Upper lobe of left lung (tissue), 6 donors: ENCODE data around the gene CYFIP2. TPM values are rescaled to one million over a fixed set of nuclear protein-coding genes. Genes with fewer than 3 reads are reported as not detected.

Experiments
- ATAC-seq, 2 donors: fragments of 200-7000 bp; cut with Tn5 transposase; one replicate each; pipeline ENCODE4 v1.9.1; 2022; ENCODE audit warnings: mild to moderate bottlenecking in 2 of 2, moderate library complexity in 2 of 2; ENCODE audit not compliant: low FRiP score in 2 of 2
- DNase-seq, 2 donors: peaks; one replicate each; pipeline ENCODE4 v3.0.0-alpha.2; 2019 to 2020
- H3K27ac ChIP-seq, 4 donors: fragments of 200-600 bp; sonication (generic); one replicate each; pipeline ENCODE4 v1.5.1; 2016 to 2019
- H3K27me3 ChIP-seq, 4 donors: fragments of 200-600 bp; sonication (generic); one replicate each; pipeline ENCODE4 v1.5.1; 2017 to 2019
- H3K36me3 ChIP-seq, 4 donors: fragments of 200-600 bp; sonication (generic); one replicate each; pipeline ENCODE4 v1.5.1; 2016 to 2019
- H3K4me1 ChIP-seq, 4 donors: fragments of 200-600 bp; sonication (generic); one replicate each; pipeline ENCODE4 v1.5.1; 2018 to 2019
- H3K4me3 ChIP-seq, 4 donors: fragments of 200-600 bp; sonication (generic); one replicate each; pipeline ENCODE4 v1.5.1; 2017 to 2019; ENCODE audit warnings: mild to moderate bottlenecking in 2 of 4, moderate library complexity in 1 of 4
- H3K9me3 ChIP-seq, 4 donors: fragments of 200-600 bp; sonication (generic); one replicate each; pipeline ENCODE4 v1.5.1; 2018 to 2019
- EP300 ChIP-seq, 4 donors: sonication (generic); formaldehyde crosslinking; IDR thresholded peaks; one replicate each; pipeline ENCODE4 v1.5.1; 2017; ENCODE audit warnings: antibody characterized with exemption in 4 of 4, control low read depth in 2 of 4
- POLR2A ChIP-seq, 4 donors: fragments of 450-650 bp; IDR thresholded peaks; one replicate each; pipeline ENCODE4 v1.5.1; 2016 to 2017; ENCODE audit warnings: antibody characterized with exemption in 4 of 4, mild to moderate bottlenecking in 2 of 4
- POLR2AphosphoS5 ChIP-seq, 2 donors: sonication (generic); formaldehyde crosslinking; IDR thresholded peaks; one replicate each; pipeline ENCODE4 v1.5.1; 2017; ENCODE audit warnings: antibody characterized with exemption in 2 of 2
- whole genome bisulfite sequencing, 2 donors: methylation state at CpG; one replicate each; pipeline ENCODE4 v1.1.5; 2017 to 2018; 5-methylcytosine and 5-hydroxymethylcytosine counted together
- total RNA-seq, 6 donors: library from RNA; depleted of rRNA in 4 of 6; stranded (reverse); fragments of >200 nt in 4 of 6; gene quantifications; one replicate each; pipeline versions ENCODE4 v1.1.0 to v1.2.1, GENCODE V29; 2016 to 2021
- TF ChIP-seq, protein P1 (sequence below), 6 experiments: fragments of 450-650 bp in 4 of 6; fragments of 200-600 bp in 2 of 6; sonication (generic) in 2 of 6; IDR thresholded peaks; one replicate each; pipeline ENCODE4 v1.5.1; 2016 to 2019; ENCODE audit warnings: antibody characterized with exemption in 6 of 6
- donor health status: DM: no; HTN: no; CAD: no; lungs with moderate emphysema.
- donor health status: DM: no; HTN: yes; CAD: no; lungs with severe emphysema.

CYFIP2 gene
- total RNA-seq, 6 donors from 2014 or later = 39.6 to 71.8 (median 47.7) TPM

DNA sequence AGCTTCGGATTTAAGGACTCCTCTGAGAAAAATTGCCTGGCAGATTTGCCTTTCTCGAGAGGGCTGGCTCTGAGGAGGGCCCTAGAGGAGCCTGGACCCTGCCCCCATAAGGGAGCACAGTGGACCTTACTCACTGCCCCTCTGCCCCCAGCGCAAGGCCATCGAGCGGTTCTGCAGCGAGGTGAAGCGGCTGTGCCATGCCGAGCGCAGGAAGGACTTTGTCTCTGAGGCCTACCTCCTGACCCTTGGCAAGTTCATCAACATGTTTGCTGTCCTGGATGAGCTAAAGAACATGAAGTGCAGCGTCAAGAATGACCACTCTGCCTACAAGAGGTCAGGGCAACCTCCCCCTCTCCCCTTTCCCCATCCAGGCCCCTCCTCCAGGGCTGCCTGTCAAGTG, 34.6 kb downstream of the CYFIP2 start:
- H3K36me3 ChIP-seq = peaks cover 4 to 29% (median 14%) of the 10 kb centered on the region in 4 donors
- ATAC-seq = no peak
- H3K4me3 ChIP-seq = no peak overlapping the region
- 91 to 96% methylated on average over 10 of the region's 10 CpGs for WGBS, 2 donors
- TF ChIP-seq, protein P1, sequence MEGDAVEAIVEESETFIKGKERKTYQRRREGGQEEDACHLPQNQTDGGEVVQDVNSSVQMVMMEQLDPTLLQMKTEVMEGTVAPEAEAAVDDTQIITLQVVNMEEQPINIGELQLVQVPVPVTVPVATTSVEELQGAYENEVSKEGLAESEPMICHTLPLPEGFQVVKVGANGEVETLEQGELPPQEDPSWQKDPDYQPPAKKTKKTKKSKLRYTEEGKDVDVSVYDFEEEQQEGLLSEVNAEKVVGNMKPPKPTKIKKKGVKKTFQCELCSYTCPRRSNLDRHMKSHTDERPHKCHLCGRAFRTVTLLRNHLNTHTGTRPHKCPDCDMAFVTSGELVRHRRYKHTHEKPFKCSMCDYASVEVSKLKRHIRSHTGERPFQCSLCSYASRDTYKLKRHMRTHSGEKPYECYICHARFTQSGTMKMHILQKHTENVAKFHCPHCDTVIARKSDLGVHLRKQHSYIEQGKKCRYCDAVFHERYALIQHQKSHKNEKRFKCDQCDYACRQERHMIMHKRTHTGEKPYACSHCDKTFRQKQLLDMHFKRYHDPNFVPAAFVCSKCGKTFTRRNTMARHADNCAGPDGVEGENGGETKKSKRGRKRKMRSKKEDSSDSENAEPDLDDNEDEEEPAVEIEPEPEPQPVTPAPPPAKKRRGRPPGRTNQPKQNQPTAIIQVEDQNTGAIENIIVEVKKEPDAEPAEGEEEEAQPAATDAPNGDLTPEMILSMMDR (IDR thresholded peaks at IDR 0.05) = no peak
- H3K27me3 ChIP-seq = no peaks in the 10 kb centered on the region
- no peak overlapping the region for H3K27ac ChIP-seq
- no peak for DNase-seq
- H3K9me3 ChIP-seq = no peaks in the 10 kb centered on the region
- no peaks in the 10 kb centered on the region for H3K4me1 ChIP-seq

DNA sequence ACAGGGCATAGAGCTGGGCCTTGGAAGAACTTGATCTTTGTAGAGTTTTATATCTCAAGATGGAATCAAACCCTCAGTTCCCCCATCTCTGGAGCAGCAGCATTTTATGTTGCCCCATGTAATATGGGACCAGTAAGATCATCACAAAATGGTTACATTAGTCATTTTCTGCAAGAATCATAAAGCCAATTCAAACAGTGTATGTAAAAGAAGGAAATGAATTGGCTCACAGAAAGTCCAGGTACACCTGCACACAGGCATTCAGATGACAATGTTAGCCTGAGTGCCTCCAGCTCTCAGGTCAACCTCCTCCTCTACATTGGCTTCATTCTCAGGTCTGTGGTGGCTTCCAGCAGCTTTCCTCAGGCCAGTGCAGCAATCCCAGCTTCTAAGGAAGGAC, 35.1 kb downstream of the CYFIP2 start:
- H3K4me3 ChIP-seq = no peak overlapping the region
- H3K27me3 ChIP-seq = no peaks in the 10 kb centered on the region
- TF ChIP-seq, protein P1 (IDR thresholded peaks at IDR 0.05) = no peak
- TF ChIP-seq POLR2A (IDR thresholded peaks at IDR 0.05) = no peak
- ATAC-seq (no peak), DNase-seq (no peak)
- peaks cover 4 to 25% (median 14%) of the 10 kb centered on the region in 4 donors for H3K36me3 ChIP-seq
- no peak overlapping the region for H3K27ac ChIP-seq
- H3K9me3 ChIP-seq = no peaks in the 10 kb centered on the region
- H3K4me1 ChIP-seq = no peaks in the 10 kb centered on the region

DNA sequence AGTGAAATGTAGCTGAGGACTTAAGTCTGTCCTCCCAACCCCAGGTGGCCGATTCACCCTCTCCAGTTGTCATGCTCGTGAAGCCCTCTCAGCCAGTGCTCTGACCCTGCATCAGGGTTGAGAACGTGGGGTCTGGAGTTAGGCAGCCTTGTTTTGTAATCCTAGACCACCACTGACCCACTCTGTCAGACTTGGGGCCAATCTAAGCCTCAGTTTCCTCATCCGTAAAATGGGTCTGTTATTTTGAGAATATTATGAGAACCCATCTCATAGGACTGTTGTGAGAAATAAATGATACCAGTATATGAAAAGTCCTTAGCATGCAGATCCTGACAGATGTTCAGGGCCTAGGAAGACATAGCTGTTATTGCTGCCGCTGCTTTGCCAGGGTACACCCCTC, 37.1 kb downstream of the CYFIP2 start:
- no peak for ATAC-seq
- Histone ChIP-seq H3K9me3 (no peaks in the 10 kb centered on the region), H3K36me3 (peaks cover 2 to 25% (median 10%) of the 10 kb centered on the region in 4 donors), H3K27ac (no peak overlapping the region), H3K27me3 (no peaks in the 10 kb centered on the region), H3K4me3 (no peak overlapping the region), H3K4me1 (no peaks in the 10 kb centered on the region)
- TF ChIP-seq POLR2A (IDR thresholded peaks at IDR 0.05) (no peak), POLR2AphosphoS5 (IDR thresholded peaks at IDR 0.05) (no peak), EP300 (IDR thresholded peaks at IDR 0.05) (no peak)
- TF ChIP-seq, protein P1 (IDR thresholded peaks at IDR 0.05) = no peak
- no peak for DNase-seq
- WGBS, 2 donors = 92 to 97% methylated on average over 5 of the region's 5 CpGs

DNA sequence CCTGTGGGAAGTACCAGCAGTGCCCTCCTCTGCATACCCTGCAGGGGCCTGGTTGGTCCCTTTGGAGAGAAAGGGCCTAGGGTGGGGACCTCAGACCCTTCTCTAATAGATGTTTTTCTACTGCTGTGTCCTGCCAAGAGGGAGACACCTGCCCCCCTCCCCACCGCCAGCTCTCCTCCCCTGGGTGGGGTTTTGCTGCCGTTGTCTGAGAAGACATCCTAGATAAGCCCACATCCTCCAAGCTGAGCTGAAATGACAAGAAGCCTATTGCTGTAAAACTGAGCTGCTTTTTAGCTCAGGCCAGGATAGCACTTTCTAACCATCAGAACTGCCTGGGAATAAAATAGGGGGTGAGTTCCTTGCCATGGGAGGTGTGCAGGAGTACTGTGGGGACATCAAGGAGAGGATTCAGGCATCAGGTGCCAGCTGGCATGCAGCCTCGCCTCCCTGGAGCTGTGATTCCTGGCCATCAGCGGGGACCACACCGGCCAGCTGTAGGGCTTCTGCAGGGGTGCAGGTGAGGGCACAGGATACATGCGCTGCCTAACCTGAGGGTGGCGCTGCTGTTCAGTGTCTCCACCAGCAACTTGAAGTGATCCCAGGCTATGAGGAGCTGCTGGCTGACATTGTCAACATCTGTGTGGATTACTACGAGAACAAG, 37.9 kb downstream of the CYFIP2 start:
- H3K27me3 ChIP-seq = no peaks in the 10 kb centered on the region
- no peak overlapping the region for H3K27ac ChIP-seq
- peaks cover 0 to 25% (median 10%) of the 10 kb centered on the region in 4 donors for H3K36me3 ChIP-seq
- no peaks in the 10 kb centered on the region for H3K9me3 ChIP-seq
- 75 to 85% methylated on average over 5 to 8 of the region's 8 CpGs for WGBS, 2 donors
- no peak overlapping the region for H3K4me3 ChIP-seq
- no peaks in the 10 kb centered on the region for H3K4me1 ChIP-seq
- TF ChIP-seq POLR2A (IDR thresholded peaks at IDR 0.05) (no peak), EP300 (IDR thresholded peaks at IDR 0.05) (no peak), POLR2AphosphoS5 (IDR thresholded peaks at IDR 0.05) (no peak)
- TF ChIP-seq, protein P1 (IDR thresholded peaks at IDR 0.05) = no peak
- ATAC-seq = peak in 1 of 2 donors; percentile 31
- no peak for DNase-seq

DNA sequence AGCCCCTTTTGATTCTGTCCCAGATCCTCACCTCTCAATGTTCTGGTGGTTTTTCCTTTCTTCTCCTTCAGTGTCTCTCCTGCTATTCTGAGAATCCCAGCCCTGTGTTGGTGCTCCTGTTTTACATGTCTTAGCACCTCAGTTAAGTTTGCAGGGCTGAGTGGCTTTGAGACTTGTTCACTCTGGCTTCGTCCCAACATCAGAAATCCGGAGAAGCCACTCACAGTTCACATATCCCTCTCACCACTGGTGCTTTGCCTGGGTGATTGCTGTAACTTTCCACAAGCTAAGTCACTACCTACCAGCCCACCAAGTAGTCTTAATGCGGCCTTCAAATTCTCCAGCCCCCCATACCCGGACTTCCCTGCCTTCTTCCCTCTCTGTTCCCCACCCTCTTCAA, 40.2 kb downstream of the CYFIP2 start:
- TF ChIP-seq POLR2AphosphoS5 (IDR thresholded peaks at IDR 0.05) (no peak), EP300 (IDR thresholded peaks at IDR 0.05) (no peak), POLR2A (IDR thresholded peaks at IDR 0.05) (no peak)
- TF ChIP-seq, protein P1 (IDR thresholded peaks at IDR 0.05) = no peak
- Histone ChIP-seq H3K4me1 (no peaks in the 10 kb centered on the region), H3K27ac (no peak overlapping the region), H3K9me3 (no peaks in the 10 kb centered on the region), H3K36me3 (peaks cover 3 to 25% (median 12%) of the 10 kb centered on the region in 4 donors), H3K4me3 (no peak overlapping the region), H3K27me3 (no peaks in the 10 kb centered on the region)
- ATAC-seq = no peak
- no peak for DNase-seq
- WGBS, 2 donors = 88 to 94% methylated on average over 4 of the region's 4 CpGs
